Lower lobe of right lung (tissue), 2 donors: ENCODE measurements around the gene MEIOSIN. TPM values are rescaled to one million over a fixed set of nuclear protein-coding genes. Genes with fewer than 3 reads are reported as not detected.
"Not testable (repeated sequence)": the region's sequence is repeated elsewhere in the genome, so short reads cannot be mapped to it uniquely, and the experiment has no call there.

Experiments
- ATAC-seq, 2 donors: fragments of 200-7000 bp; cut with Tn5 transposase; one replicate each; pipeline ENCODE4 v1.9.1; 2020 to 2022; ENCODE audit warnings: mild to moderate bottlenecking in 2 of 2, moderate library complexity in 2 of 2
- DNase-seq: peaks from one replicate; pipeline ENCODE4 v3.0.0-alpha.2; 2020
- H3K27ac ChIP-seq: fragments of 200-600 bp; one replicate; pipeline ENCODE4 v1.8.0; 2022
- H3K27me3 ChIP-seq: fragments of 200-600 bp; one replicate; pipeline ENCODE4 v1.8.0; 2022; ENCODE audit warnings: low read depth
- H3K36me3 ChIP-seq: fragments of 200-600 bp; one replicate; pipeline ENCODE4 v1.8.0; 2022; ENCODE audit warnings: mild to moderate bottlenecking
- H3K4me1 ChIP-seq: fragments of 200-600 bp; one replicate; pipeline ENCODE4 v1.8.0; 2022
- H3K4me3 ChIP-seq: fragments of 200-600 bp; one replicate; pipeline ENCODE4 v1.8.0; 2022; ENCODE audit warnings: mild to moderate bottlenecking
- H3K9me3 ChIP-seq: fragments of 200-600 bp; one replicate; pipeline ENCODE4 v1.8.0; 2022
- intact Hi-C: fragments of 100-400 bp; cut with DNase I; formaldehyde crosslinking; loops from one replicate; pipeline ENCODE4 v1.11.0; 2022
- total RNA-seq: library from RNA; stranded (reverse); fragmentation: NEBNext Ultra II Directional; extraction: Animal tissue kit (Norgen Biotek cat#: 25700); gene quantifications from one replicate; pipeline ENCODE4 v1.2.1, GENCODE V29; 2021
- TF ChIP-seq, protein P1 (sequence below): fragments of 200-600 bp; IDR thresholded peaks from one replicate; pipeline ENCODE4 v1.8.0; 2022; ENCODE audit warnings: antibody characterized with exemption, mild to moderate bottlenecking
- donor health status: DM: no; HTN: yes; CAD: no; lungs with severe emphysema.

MEIOSIN gene
- total RNA-seq, 1 donor from 2014 or later: not detected

DNA sequence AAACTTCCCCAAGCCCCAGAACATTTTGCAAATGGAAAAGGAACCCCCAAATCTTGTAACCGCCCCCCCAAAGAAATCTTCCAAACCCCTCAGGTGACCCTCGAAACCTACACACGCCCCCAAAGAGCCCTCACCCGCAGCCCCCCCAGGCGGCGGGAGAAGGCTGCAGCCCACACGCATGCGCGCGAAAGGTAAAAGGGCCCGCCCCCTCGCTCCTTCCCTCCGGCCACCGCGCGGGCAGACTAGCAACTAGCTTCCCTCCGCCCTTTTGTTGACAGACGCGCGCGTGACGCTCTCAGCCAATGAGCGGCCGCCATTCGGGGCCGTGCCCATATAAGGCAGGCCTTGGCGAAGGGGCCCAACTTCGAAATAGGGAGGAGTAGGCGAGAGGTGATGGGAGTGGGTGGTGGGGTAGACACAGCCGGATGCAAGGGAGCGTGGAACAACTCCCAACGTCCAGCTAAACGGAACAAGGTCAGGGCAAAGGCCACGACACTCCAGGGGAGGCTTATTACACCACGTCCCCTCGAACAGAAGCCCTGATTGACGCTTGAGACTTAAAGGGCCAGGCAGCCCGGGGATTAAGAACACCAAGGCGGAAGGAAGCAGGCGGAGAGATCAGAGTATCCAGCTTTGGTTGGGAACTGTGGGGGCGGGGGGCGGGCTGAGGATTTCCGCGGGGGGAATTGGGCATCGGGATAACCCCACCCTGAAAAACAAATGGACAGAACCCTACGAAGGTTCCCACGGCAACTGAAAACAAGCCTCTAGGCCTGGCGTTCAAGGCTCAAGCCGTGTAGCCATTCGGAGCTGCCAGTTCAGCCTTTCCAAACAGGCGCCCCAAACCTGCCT, 15.9 kb upstream of the MEIOSIN start:
- peak; percentile 99 for DNase-seq

DNA sequence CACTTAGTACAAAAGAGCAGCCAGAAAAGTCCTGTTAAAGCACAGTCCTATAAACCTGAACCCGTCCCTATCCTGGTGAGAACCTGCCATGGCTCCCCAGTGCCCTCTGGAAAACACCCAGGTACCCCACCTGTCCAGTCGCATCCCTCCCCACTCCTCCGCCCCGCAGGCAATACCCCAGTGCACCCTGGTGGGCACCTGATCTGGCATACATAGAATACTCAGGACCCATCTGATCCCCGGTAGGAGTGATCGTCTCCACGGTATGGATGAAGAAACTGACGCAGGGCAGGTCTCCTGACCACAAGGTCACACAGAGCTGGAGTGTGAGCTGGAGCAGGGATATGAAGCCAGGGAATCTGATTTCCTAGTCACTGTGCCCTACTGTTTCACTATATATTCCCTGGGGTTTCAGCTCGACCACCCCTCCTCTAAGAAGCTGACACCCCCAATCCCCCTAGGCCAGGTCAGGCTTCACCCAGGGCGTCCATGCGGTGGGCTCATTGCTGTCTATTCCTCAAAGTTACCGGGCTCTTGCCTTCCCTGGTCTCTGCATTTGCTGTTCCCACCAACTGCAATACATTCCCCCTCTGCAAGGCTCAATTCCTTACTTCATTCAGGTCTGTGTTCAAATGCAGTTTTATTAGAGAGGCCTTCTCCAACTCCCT, 15.1 kb upstream of the MEIOSIN start:
- Histone ChIP-seq H3K36me3 (peaks cover 10% of the 10 kb centered on the region), H3K4me3 (peak overlapping the region; percentile 64), H3K4me1 (peaks cover 27% of the 10 kb centered on the region), H3K27ac (peak overlapping the region; percentile 91), H3K27me3 (no peaks in the 10 kb centered on the region), H3K9me3 (no peaks in the 10 kb centered on the region)
- ATAC-seq (no peak), DNase-seq (no peak)
- intact Hi-C loops: no loop called here
- TF ChIP-seq, protein P1, sequence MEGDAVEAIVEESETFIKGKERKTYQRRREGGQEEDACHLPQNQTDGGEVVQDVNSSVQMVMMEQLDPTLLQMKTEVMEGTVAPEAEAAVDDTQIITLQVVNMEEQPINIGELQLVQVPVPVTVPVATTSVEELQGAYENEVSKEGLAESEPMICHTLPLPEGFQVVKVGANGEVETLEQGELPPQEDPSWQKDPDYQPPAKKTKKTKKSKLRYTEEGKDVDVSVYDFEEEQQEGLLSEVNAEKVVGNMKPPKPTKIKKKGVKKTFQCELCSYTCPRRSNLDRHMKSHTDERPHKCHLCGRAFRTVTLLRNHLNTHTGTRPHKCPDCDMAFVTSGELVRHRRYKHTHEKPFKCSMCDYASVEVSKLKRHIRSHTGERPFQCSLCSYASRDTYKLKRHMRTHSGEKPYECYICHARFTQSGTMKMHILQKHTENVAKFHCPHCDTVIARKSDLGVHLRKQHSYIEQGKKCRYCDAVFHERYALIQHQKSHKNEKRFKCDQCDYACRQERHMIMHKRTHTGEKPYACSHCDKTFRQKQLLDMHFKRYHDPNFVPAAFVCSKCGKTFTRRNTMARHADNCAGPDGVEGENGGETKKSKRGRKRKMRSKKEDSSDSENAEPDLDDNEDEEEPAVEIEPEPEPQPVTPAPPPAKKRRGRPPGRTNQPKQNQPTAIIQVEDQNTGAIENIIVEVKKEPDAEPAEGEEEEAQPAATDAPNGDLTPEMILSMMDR: no peak

More for the DNA sequence above, 15.9 kb upstream of the MEIOSIN start:
- H3K36me3 ChIP-seq: peaks cover 13% of the 10 kb centered on the region
- H3K4me3 ChIP-seq: peak overlapping the region; percentile 64
- peak; percentile 98 for ATAC-seq
- peaks cover 27% of the 10 kb centered on the region for H3K4me1 ChIP-seq
- no peaks in the 10 kb centered on the region for H3K9me3 ChIP-seq
- TF ChIP-seq, protein P1: no peak
- no peaks in the 10 kb centered on the region for H3K27me3 ChIP-seq
- H3K27ac ChIP-seq: peak overlapping the region; percentile 91
- intact Hi-C loops: no loop called here

DNA sequence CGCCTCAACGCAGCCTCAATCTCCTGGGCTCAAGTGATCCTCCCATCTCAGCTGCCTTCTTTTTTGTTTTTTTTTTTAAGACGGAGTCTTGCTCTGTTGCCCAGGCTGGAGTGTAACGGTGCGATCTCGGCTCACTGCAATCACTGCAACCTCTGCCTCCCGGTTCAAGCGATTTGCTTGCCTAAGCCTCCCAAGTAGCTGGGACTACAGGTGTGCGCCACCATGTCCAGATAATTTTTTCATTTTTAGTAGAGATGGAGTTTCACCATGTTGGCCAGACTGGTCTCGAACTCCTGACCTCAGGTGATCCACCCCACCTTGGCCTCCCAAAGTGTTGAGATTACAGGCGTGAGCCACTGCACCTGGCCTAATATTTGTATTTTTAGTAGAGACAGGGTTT, 13.2 kb upstream of the MEIOSIN start:
- ATAC-seq, intact Hi-C loops: not testable (repeated sequence)
- peak overlapping the region; percentile 40 for H3K27ac ChIP-seq

GRCh38 chr19:45728683-45729082, 4.6 kb upstream of the MEIOSIN start:
- H3K27ac ChIP-seq, H3K9me3 ChIP-seq, H3K27me3 ChIP-seq, intact Hi-C loops, DNase-seq, H3K4me3 ChIP-seq, ATAC-seq, H3K36me3 ChIP-seq: not testable (repeated sequence)
- peaks cover 24% of the 10 kb centered on the region for H3K4me1 ChIP-seq

More for the DNA sequence above, 13.2 kb upstream of the MEIOSIN start:
- Histone ChIP-seq H3K4me1 (peaks cover 27% of the 10 kb centered on the region), H3K36me3 (peaks cover 12% of the 10 kb centered on the region)
- H3K4me3 ChIP-seq, H3K27me3 ChIP-seq, H3K9me3 ChIP-seq, DNase-seq: not testable (repeated sequence)

- peaks cover 24% of the 10 kb centered on the region for H3K4me1 ChIP-seq
- peak overlapping the region; percentile 74 for H3K4me3 ChIP-seq
- no peaks in the 10 kb centered on the region for H3K36me3 ChIP-seq
- H3K27me3 ChIP-seq: no peaks in the 10 kb centered on the region
- ATAC-seq: peak in 1 of 2 donors; percentile 30
- TF ChIP-seq, protein P1: no peak
- H3K9me3 ChIP-seq: no peaks in the 10 kb centered on the region
- H3K27ac ChIP-seq: peak overlapping the region; percentile 70
- intact Hi-C loops: no loop called here
- DNase-seq: no peak
These were observed 3.4 kb upstream of the MEIOSIN start for GRCh38 chr19:45729800-45730290.

- Histone ChIP-seq H3K9me3 (no peaks in the 10 kb centered on the region), H3K4me1 (peaks cover 24% of the 10 kb centered on the region), H3K27ac (peak within 1 kb of the TSS; percentile 70), H3K36me3 (no peaks in the 10 kb centered on the region), H3K27me3 (no peaks in the 10 kb centered on the region), H3K4me3 (peak within 1 kb of the TSS; percentile 74)
- peak; percentile 98 to 99 for ATAC-seq
- TF ChIP-seq, protein P1: no peak
- intact Hi-C loops: no loop called here
- DNase-seq: peak; percentile 97
These were observed 2.6 kb upstream of the MEIOSIN start, which contains the start of gene FBXO46 for GRCh38 chr19:45730368-45731288. FBXO46 (minus strand) TSS chr19:45730896; CDS start chr19:45713495, 17,401 bp downstream.
